CD14-positive monocyte (primary cell): ENCODE data around the gene TMEM87B. TPM values are rescaled to one million over a fixed set of nuclear protein-coding genes. Genes with fewer than 3 reads are reported as not detected.
A peak's percentile ranks its signal among the peaks of the same experiment; 100 is the strongest.

ENCODE experiments used
- DNase-seq, 3 donors: peaks; one replicate each; pipeline ENCODE4 v3.0.0-alpha.2; 2011 to 2022
- H2AFZ ChIP-seq: 2 replicates; pipeline ENCODE4 v1.6.0; 2012; ENCODE audit warnings: mild to moderate bottlenecking, low read depth, low read length, inconsistent platforms; ENCODE audit not compliant: insufficient read depth, poor library complexity, severe bottlenecking
- H3K27ac ChIP-seq, 2 donors: 1 replicate in 1 of 2; 2 replicates in 1 of 2; pipeline ENCODE4 v1.5.1; 2012 to 2013; ENCODE audit warnings: low read length in 2 of 2, control low read depth in 1 of 2, inconsistent platforms in 1 of 2, low read depth in 1 of 2, mild to moderate bottlenecking in 1 of 2
- H3K27me3 ChIP-seq, 2 donors: one replicate each; pipeline versions ENCODE4 v1.6.0 to v1.6.1; 2011 to 2013; ENCODE audit warnings: low read length in 2 of 2; ENCODE audit not compliant: control insufficient read depth in 2 of 2, insufficient read depth in 2 of 2
- H3K36me3 ChIP-seq, 2 donors: replicated peaks in 1 of 2; 1 replicate in 1 of 2; 2 replicates in 1 of 2; pipeline versions ENCODE4 v1.5.1 to v1.6.1; 2012 to 2013; ENCODE audit warnings: low read length in 2 of 2, control low read depth in 1 of 2, inconsistent platforms in 1 of 2, mild to moderate bottlenecking in 1 of 2; ENCODE audit not compliant: insufficient read depth in 2 of 2, control insufficient read depth in 1 of 2
- H3K4me1 ChIP-seq, 2 donors: 1 replicate in 1 of 2; 2 replicates in 1 of 2; pipeline versions ENCODE4 v1.5.1 to v1.6.1; 2012 to 2013; ENCODE audit warnings: low read length in 2 of 2, control low read depth in 1 of 2, inconsistent platforms in 1 of 2, mild to moderate bottlenecking in 1 of 2, moderate library complexity in 1 of 2; ENCODE audit not compliant: insufficient read depth in 2 of 2, control insufficient read depth in 1 of 2
- H3K4me2 ChIP-seq: replicated peaks from 2 replicates; pipeline ENCODE3; 2012; ENCODE audit warnings: low read length, moderate library complexity, mild to moderate bottlenecking; ENCODE audit not compliant: poor library complexity, severe bottlenecking; ENCODE audit errors: extremely low read depth
- H3K4me3 ChIP-seq, 3 experiments: fragments of 200-600 bp in 1 of 3; sonication (generic) in 1 of 3; replicated peaks in 1 of 3; 1 replicate in 2 of 3; 2 replicates in 1 of 3; pipeline ENCODE4 v1.5.1; 2011 to 2013; ENCODE audit warnings: low read length in 3 of 3, mild to moderate bottlenecking in 3 of 3, control low read depth in 2 of 3, low read depth in 2 of 3, inconsistent platforms in 1 of 3, moderate library complexity in 1 of 3
- H3K79me2 ChIP-seq: 2 replicates; pipeline ENCODE4 v1.6.0; 2012; ENCODE audit warnings: mild to moderate bottlenecking, control low read depth, inconsistent platforms, low read length, moderate library complexity; ENCODE audit not compliant: insufficient read depth
- H3K9ac ChIP-seq: 2 replicates; pipeline ENCODE4 v1.6.0; 2017; ENCODE audit warnings: low read length, mild to moderate bottlenecking; ENCODE audit not compliant: insufficient read depth, poor library complexity, severe bottlenecking
- H3K9me3 ChIP-seq, 2 donors: replicated peaks in 1 of 2; 1 replicate in 1 of 2; 2 replicates in 1 of 2; pipeline versions ENCODE4 v1.5.1 to v1.6.1; 2012 to 2013; ENCODE audit warnings: low read length in 2 of 2, control low read depth in 1 of 2; ENCODE audit not compliant: control insufficient read depth in 1 of 2, insufficient read depth in 1 of 2
- H4K20me1 ChIP-seq: 2 replicates; pipeline ENCODE4 v1.6.0; 2012; ENCODE audit warnings: mild to moderate bottlenecking, low read length, control low read depth, moderate library complexity; ENCODE audit not compliant: insufficient read depth
- H3K27ac Mint-ChIP-seq, 7 donors: one replicate each; pipeline ENCODE4 v1.8.0; 2020; ENCODE audit warnings: mild to moderate bottlenecking in 7 of 7, mixed read lengths in 7 of 7, moderate library complexity in 6 of 7, inconsistent platforms in 2 of 7
- H3K27me3 Mint-ChIP-seq, 3 donors: one replicate each; pipeline ENCODE4 v1.8.0; 2021 to 2022; ENCODE audit warnings: low read depth in 3 of 3, mild to moderate bottlenecking in 3 of 3, mixed read lengths in 3 of 3, moderate library complexity in 3 of 3, inconsistent platforms in 1 of 3
- H3K36me3 Mint-ChIP-seq, 2 donors: one replicate each; pipeline ENCODE4 v1.8.0; 2020; ENCODE audit warnings: mixed read lengths in 2 of 2, inconsistent platforms in 1 of 2, mild to moderate bottlenecking in 1 of 2
- H3K4me1 Mint-ChIP-seq: one replicate; pipeline ENCODE4 v1.8.0; 2020; ENCODE audit warnings: mild to moderate bottlenecking, mixed read lengths
- H3K4me3 Mint-ChIP-seq, 2 donors: one replicate each; pipeline ENCODE4 v1.8.0; 2020; ENCODE audit warnings: mild to moderate bottlenecking in 2 of 2, mixed read lengths in 2 of 2, moderate library complexity in 1 of 2
- H3K9me3 Mint-ChIP-seq, 7 donors: one replicate each; pipeline ENCODE4 v1.8.0; 2020 to 2022; ENCODE audit warnings: mixed read lengths in 7 of 7, mild to moderate bottlenecking in 6 of 7, moderate library complexity in 6 of 7, inconsistent platforms in 2 of 7
- WGBS: methylation state at CpG from one replicate; pipeline ENCODE4 v1.1.5; 2013; ENCODE audit warnings: missing lambda C conversion rate; ENCODE audit not compliant: insufficient coverage; 5-methylcytosine and 5-hydroxymethylcytosine counted together
- intact Hi-C, 2 donors: fragments of 100-400 bp; cut with micrococcal nuclease; formaldehyde crosslinking; loops; one replicate each; pipeline versions ENCODE4 v1.15.0 to v1.15.1; 2023
- polyA plus RNA-seq, 3 donors: library from polyadenylated mRNA; depleted of rRNA in 1 of 3; unstranded in 2 of 3; stranded (reverse) in 1 of 3; fragments of 300-500 nt in 2 of 3; fragments of >200 nt in 1 of 3; fragmentation: Illumina TruSeq in 2 of 3; gene quantifications; 1 replicate in 2 of 3; 2 replicates in 1 of 3; pipeline ENCODE4 v1.2.3, GENCODE V29; 2012 to 2021
- TF ChIP-seq, protein P1 (sequence below): fragments of 200-600 bp; IDR thresholded peaks from one replicate; pipeline ENCODE4 v1.8.0; 2022; ENCODE audit warnings: antibody characterized with exemption, mild to moderate bottlenecking

Gene TMEM87B
- polyA plus RNA-seq, 3 donors = 9.1 to 13.4 (median 11.4) TPM

DNA sequence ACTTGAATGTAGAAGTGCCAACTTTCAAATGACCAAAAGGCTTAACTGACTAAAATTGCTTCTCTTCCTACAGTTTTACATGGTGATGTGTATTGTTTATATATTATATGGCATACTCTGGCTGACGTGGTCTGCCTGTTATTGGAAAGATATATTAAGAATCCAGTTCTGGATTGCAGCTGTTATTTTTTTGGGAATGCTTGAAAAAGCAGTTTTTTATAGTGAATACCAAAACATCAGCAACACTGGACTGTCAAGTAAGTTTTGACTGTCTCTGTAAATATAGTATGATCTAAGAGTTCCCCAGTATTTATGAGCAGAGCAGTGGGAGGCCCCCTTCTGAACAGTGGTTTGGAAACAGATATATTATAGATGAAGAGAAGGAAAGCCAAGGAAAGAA lies 26.2 kb downstream of the TMEM87B start:
- H4K20me1 ChIP-seq = peaks cover 6% of the 10 kb centered on the region
- TF ChIP-seq, protein P1, sequence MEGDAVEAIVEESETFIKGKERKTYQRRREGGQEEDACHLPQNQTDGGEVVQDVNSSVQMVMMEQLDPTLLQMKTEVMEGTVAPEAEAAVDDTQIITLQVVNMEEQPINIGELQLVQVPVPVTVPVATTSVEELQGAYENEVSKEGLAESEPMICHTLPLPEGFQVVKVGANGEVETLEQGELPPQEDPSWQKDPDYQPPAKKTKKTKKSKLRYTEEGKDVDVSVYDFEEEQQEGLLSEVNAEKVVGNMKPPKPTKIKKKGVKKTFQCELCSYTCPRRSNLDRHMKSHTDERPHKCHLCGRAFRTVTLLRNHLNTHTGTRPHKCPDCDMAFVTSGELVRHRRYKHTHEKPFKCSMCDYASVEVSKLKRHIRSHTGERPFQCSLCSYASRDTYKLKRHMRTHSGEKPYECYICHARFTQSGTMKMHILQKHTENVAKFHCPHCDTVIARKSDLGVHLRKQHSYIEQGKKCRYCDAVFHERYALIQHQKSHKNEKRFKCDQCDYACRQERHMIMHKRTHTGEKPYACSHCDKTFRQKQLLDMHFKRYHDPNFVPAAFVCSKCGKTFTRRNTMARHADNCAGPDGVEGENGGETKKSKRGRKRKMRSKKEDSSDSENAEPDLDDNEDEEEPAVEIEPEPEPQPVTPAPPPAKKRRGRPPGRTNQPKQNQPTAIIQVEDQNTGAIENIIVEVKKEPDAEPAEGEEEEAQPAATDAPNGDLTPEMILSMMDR = no peak
- Mint-ChIP-seq H3K4me3 (no peak overlapping the region), H3K9me3 (peaks cover 0 to 2% (median 0%) of the 10 kb centered on the region in 7 donors), H3K4me1 (peaks cover 5% of the 10 kb centered on the region), H3K27ac (no peak overlapping the region), H3K36me3 (peaks cover 76 to 89% of the 10 kb centered on the region in 2 donors), H3K27me3 (no peaks in the 10 kb centered on the region)
- H3K27me3 ChIP-seq = no peaks in the 10 kb centered on the region
- H3K79me2 ChIP-seq = no peaks in the 10 kb centered on the region
- no peaks in the 10 kb centered on the region for H3K9me3 ChIP-seq
- H3K36me3 ChIP-seq = peaks cover 66 to 91% of the 10 kb centered on the region in 2 donors
- no peak overlapping the region for H2AFZ ChIP-seq
- H3K9ac ChIP-seq = no peak overlapping the region
- intact Hi-C loops = no loop called here
- no peak overlapping the region for H3K4me3 ChIP-seq
- DNase-seq = no peak
- no peak overlapping the region for H3K4me2 ChIP-seq
- WGBS = no CpG with 5 or more reads among the region's 1 CpG
- H3K27ac ChIP-seq = no peak overlapping the region
- H3K4me1 ChIP-seq = no peaks in the 10 kb centered on the region

- no peaks in the 10 kb centered on the region for H3K9me3 ChIP-seq
- H3K4me3 ChIP-seq = no peak overlapping the region
- no peak overlapping the region for H3K4me2 ChIP-seq
- Mint-ChIP-seq H3K27me3 (no peaks in the 10 kb centered on the region), H3K9me3 (peaks cover 0 to 2% (median 0%) of the 10 kb centered on the region in 7 donors), H3K4me1 (peaks cover 5% of the 10 kb centered on the region), H3K27ac (peak overlapping the region in 2 of 7 donors; percentile 28 to 47), H3K36me3 (peaks cover 82 to 92% of the 10 kb centered on the region in 2 donors), H3K4me3 (no peak overlapping the region)
- H3K27ac ChIP-seq = peak overlapping the region in 1 of 2 donors; percentile 37
- intact Hi-C loops = no loop called here
- no peaks in the 10 kb centered on the region for H4K20me1 ChIP-seq
- no peaks in the 10 kb centered on the region for H3K79me2 ChIP-seq
- no peak overlapping the region for H2AFZ ChIP-seq
- no peaks in the 10 kb centered on the region for H3K4me1 ChIP-seq
- 100% methylated on average over 1 of the region's 4 CpGs for WGBS
- TF ChIP-seq, protein P1 = no peak
- no peak for DNase-seq
- H3K9ac ChIP-seq = no peak overlapping the region
- H3K27me3 ChIP-seq = no peaks in the 10 kb centered on the region
- peaks cover 83 to 97% of the 10 kb centered on the region in 2 donors for H3K36me3 ChIP-seq
Measured at GRCh38 chr2:112084689-112085374, 29.8 kb downstream of the TMEM87B start.
